H9 (cell line): Measurements from ENCODE around the gene PANX2. TPM values are rescaled to one million over a fixed set of nuclear protein-coding genes. Genes with fewer than 3 reads are reported as not detected.

Experiments
- DNase-seq: peaks from one replicate; pipeline ENCODE4 v3.0.0-alpha.2; 2017
- H2AFZ ChIP-seq: one replicate; pipeline ENCODE4 v1.6.1; 2013; ENCODE audit warnings: mild to moderate bottlenecking, low read length, control low read depth, moderate library complexity
- H2AK5ac ChIP-seq: 2 replicates; pipeline ENCODE4 v1.6.1; 2013; ENCODE audit warnings: low read length, control low read depth, mixed read lengths; ENCODE audit not compliant: insufficient read length
- H2BK120ac ChIP-seq: one replicate; pipeline ENCODE4 v1.6.1; 2013; ENCODE audit warnings: low read depth, mild to moderate bottlenecking, low read length, control low read depth, inconsistent platforms; ENCODE audit not compliant: poor library complexity, severe bottlenecking
- H2BK12ac ChIP-seq: 2 replicates; pipeline ENCODE4 v1.6.1; 2013; ENCODE audit warnings: low read length, control low read depth, mixed read lengths, low read depth; ENCODE audit not compliant: insufficient read length
- H2BK15ac ChIP-seq: 2 replicates; pipeline ENCODE4 v1.6.1; 2013; ENCODE audit warnings: low read depth, low read length, control low read depth
- H2BK20ac ChIP-seq: one replicate; pipeline ENCODE4 v1.6.1; 2013; ENCODE audit warnings: low read depth, mild to moderate bottlenecking, low read length, control low read depth, inconsistent platforms; ENCODE audit not compliant: poor library complexity, severe bottlenecking
- H2BK5ac ChIP-seq: 2 replicates; pipeline ENCODE4 v1.6.1; 2013; ENCODE audit warnings: low read length, control low read depth, mixed read lengths; ENCODE audit not compliant: insufficient read length
- H3K14ac ChIP-seq: 2 replicates; pipeline ENCODE4 v1.6.1; 2013; ENCODE audit warnings: low read length, control low read depth; ENCODE audit not compliant: insufficient read depth
- H3K18ac ChIP-seq: 2 replicates; pipeline ENCODE4 v1.6.1; 2013; ENCODE audit warnings: low read depth, mild to moderate bottlenecking, mixed read lengths, low read length, control low read depth; ENCODE audit not compliant: insufficient read length
- H3K23ac ChIP-seq: 2 replicates; pipeline ENCODE4 v1.6.1; 2013; ENCODE audit warnings: low read length, control low read depth, mixed read lengths, low read depth; ENCODE audit not compliant: insufficient read length
- H3K23me2 ChIP-seq: 2 replicates; pipeline ENCODE4 v1.6.1; 2013; ENCODE audit warnings: low read depth, mild to moderate bottlenecking, mixed read lengths, low read length, control low read depth; ENCODE audit not compliant: insufficient read length, poor library complexity, severe bottlenecking
- H3K27ac ChIP-seq: 2 replicates; pipeline ENCODE4 v1.5.1; 2013; ENCODE audit warnings: low read length, control low read depth, mixed read lengths, low read depth; ENCODE audit not compliant: insufficient read length
- H3K27me3 ChIP-seq: 2 replicates; pipeline ENCODE4 v1.6.1; 2013; ENCODE audit warnings: low read length, control low read depth, inconsistent platforms; ENCODE audit not compliant: insufficient read depth
- H3K4ac ChIP-seq: 2 replicates; pipeline ENCODE4 v1.6.1; 2013; ENCODE audit warnings: low read depth, mild to moderate bottlenecking, control low read depth, inconsistent platforms, low read length, moderate library complexity
- H3K4me1 ChIP-seq: 2 replicates; pipeline ENCODE4 v1.6.1; 2013; ENCODE audit warnings: low read length, control low read depth, inconsistent platforms; ENCODE audit not compliant: insufficient read depth
- H3K4me2 ChIP-seq: 2 replicates; pipeline ENCODE4 v1.6.1; 2013; ENCODE audit warnings: low read length, control low read depth, mixed read lengths; ENCODE audit not compliant: insufficient read length, insufficient read depth
- H3K56ac ChIP-seq: 2 replicates; pipeline ENCODE4 v1.6.1; 2013; ENCODE audit warnings: low read depth, mild to moderate bottlenecking, mixed read lengths, low read length, control low read depth; ENCODE audit not compliant: insufficient read length
- H3K79me1 ChIP-seq: 2 replicates; pipeline ENCODE4 v1.6.1; 2013; ENCODE audit warnings: low read depth, mild to moderate bottlenecking, moderate library complexity, low read length, control low read depth, inconsistent platforms; ENCODE audit not compliant: insufficient read depth, poor library complexity, severe bottlenecking
- H3K79me2 ChIP-seq: 2 replicates; pipeline ENCODE4 v1.6.1; 2013; ENCODE audit warnings: low read length, control low read depth, inconsistent platforms; ENCODE audit not compliant: insufficient read depth
- H3K9ac ChIP-seq: 2 replicates; pipeline ENCODE4 v1.6.1; 2013; ENCODE audit warnings: low read length, control low read depth, mixed read lengths; ENCODE audit not compliant: insufficient read length; ENCODE audit errors: extremely low read depth
- H3K9me3 ChIP-seq: one replicate; pipeline ENCODE4 v1.6.1; 2013; ENCODE audit warnings: low read depth, low read length, inconsistent platforms; ENCODE audit not compliant: control insufficient read depth
- H3T11ph ChIP-seq: one replicate; pipeline ENCODE4 v1.6.1; 2013; ENCODE audit warnings: mild to moderate bottlenecking, low read length, control low read depth, inconsistent platforms
- H4K20me1 ChIP-seq: one replicate; pipeline ENCODE4 v1.6.1; 2013; ENCODE audit not compliant: control insufficient read depth, insufficient read length, insufficient read depth
- H4K5ac ChIP-seq: 2 replicates; pipeline ENCODE4 v1.6.1; 2013; ENCODE audit warnings: low read depth, mild to moderate bottlenecking, mixed read lengths, low read length, control low read depth; ENCODE audit not compliant: insufficient read length
- H4K8ac ChIP-seq: replicated peaks from 2 replicates; pipeline ENCODE4 v1.6.1; 2013; ENCODE audit warnings: low read length, control low read depth, mixed read lengths, low read depth; ENCODE audit not compliant: insufficient read length
- H4K91ac ChIP-seq: 2 replicates; pipeline ENCODE4 v1.6.1; 2013; ENCODE audit warnings: low read depth, mild to moderate bottlenecking, moderate library complexity, mixed read lengths, low read length, control low read depth; ENCODE audit not compliant: insufficient read length
- H3K27ac Mint-ChIP-seq, 3 experiments: 2 replicates in 2 of 3; 3 replicates in 1 of 3; pipeline ENCODE4 v1.8.0; 2020 to 2021; ENCODE audit warnings: mixed read lengths in 3 of 3, mild to moderate bottlenecking in 1 of 3, moderate library complexity in 1 of 3
- H3K27me3 Mint-ChIP-seq: 2 replicates; pipeline ENCODE4 v1.8.0; 2021; ENCODE audit warnings: low read depth, mild to moderate bottlenecking, moderate library complexity, mixed read lengths
- H3K36me3 Mint-ChIP-seq, 3 experiments: 2 replicates in 2 of 3; 3 replicates in 1 of 3; pipeline ENCODE4 v1.8.0; 2020 to 2021; ENCODE audit warnings: low read depth in 3 of 3, mixed read lengths in 3 of 3; ENCODE audit not compliant: insufficient read depth in 1 of 3
- H3K4me1 Mint-ChIP-seq, 2 experiments: 2 replicates each; pipeline ENCODE4 v1.8.0; 2020; ENCODE audit warnings: mixed read lengths in 2 of 2
- H3K4me3 Mint-ChIP-seq, 2 experiments: 2 replicates in 1 of 2; 3 replicates in 1 of 2; pipeline ENCODE4 v1.8.0; 2020 to 2021; ENCODE audit warnings: mild to moderate bottlenecking in 2 of 2, mixed read lengths in 2 of 2, moderate library complexity in 1 of 2
- H3K9me3 Mint-ChIP-seq, 2 experiments: 2 replicates in 1 of 2; 3 replicates in 1 of 2; pipeline ENCODE4 v1.8.0; 2020; ENCODE audit warnings: mild to moderate bottlenecking in 2 of 2, mixed read lengths in 2 of 2, moderate library complexity in 1 of 2
- CTCF ChIP-seq: fragments of 200-600 bp; sonication (generic); conservative IDR thresholded peaks from 3 replicates; pipeline ENCODE4 v1.8.0; 2021; ENCODE audit warnings: antibody characterized with exemption, mild to moderate bottlenecking
- WGBS: extraction: QIAGEN DNeasy Blood & Tissue Kit; methylation state at CpG from one replicate; pipeline ENCODE4 v1.1.7; 2013; ENCODE audit warnings: missing lambda C conversion rate, low lambda C conversion rate, mixed read lengths; ENCODE audit not compliant: insufficient read length; ENCODE audit errors: extremely low coverage; 5-methylcytosine and 5-hydroxymethylcytosine counted together
- total RNA-seq: library from RNA; stranded (reverse); gene quantifications from 2 replicates; pipeline ENCODE4 v1.2.1, GENCODE V29; 2021

PANX2 gene
- total RNA-seq, 1 experiment from 2014 or later = 8.0 TPM

GRCh38 chr22:50175921-50176849, 5.7 kb downstream of the PANX2 start:
- Histone ChIP-seq H3K14ac (no peak overlapping the region), H4K91ac (no peak overlapping the region), H2BK15ac (no peak overlapping the region), H2BK120ac (no peak overlapping the region), H3K27ac (no peak overlapping the region), H4K5ac (no peak overlapping the region), H2AFZ (no peak overlapping the region), H3K23ac (no peak overlapping the region), H3T11ph (no peak overlapping the region), H3K18ac (no peak overlapping the region), H3K9ac (no peak overlapping the region), H2BK5ac (no peak overlapping the region), H3K9me3 (no peaks in the 10 kb centered on the region), H3K79me2 (no peaks in the 10 kb centered on the region), H2BK12ac (no peak overlapping the region), H3K27me3 (no peaks in the 10 kb centered on the region; the same call in 1 of the 2 replicates), H3K56ac (no peak overlapping the region), H2BK20ac (no peak overlapping the region), H3K4me1 (no peaks in the 10 kb centered on the region), H4K8ac (no peak overlapping the region), H3K4ac (no peak overlapping the region), H4K20me1 (no peaks in the 10 kb centered on the region), H2AK5ac (no peak overlapping the region), H3K23me2 (no peaks in the 10 kb centered on the region), H3K79me1 (no peaks in the 10 kb centered on the region), H3K4me2 (no peak overlapping the region)
- peaks cover 0 to 14% (median 4%) of the 10 kb centered on the region in 3 experiments; a peak in 5 of 7 replicates for H3K36me3 Mint-ChIP-seq
- H3K9me3 Mint-ChIP-seq = no peaks in the 10 kb centered on the region; a peak in 3 of 5 replicates
- no peak overlapping the region; a peak in 2 of 7 replicates for H3K27ac Mint-ChIP-seq
- no CpG with 5 or more reads among the region's 27 CpGs for WGBS
- H3K4me1 Mint-ChIP-seq = peaks cover under 1 to 2% of the 10 kb centered on the region in 2 experiments
- peaks cover 12% of the 10 kb centered on the region for H3K27me3 Mint-ChIP-seq
- H3K4me3 Mint-ChIP-seq = no peak overlapping the region
- TF ChIP-seq CTCF = no peak
- DNase-seq = no peak
